Kidney epithelial cell (primary cell): ENCODE data around the gene SCUBE1. TPM values are rescaled to one million over a fixed set of nuclear protein-coding genes. Genes with fewer than 3 reads are reported as not detected.

ENCODE experiments used
- DNase-seq: peaks from one replicate; pipeline ENCODE4 v3.0.0-alpha.2; 2010; ENCODE audit warnings: low read depth
- H3K27me3 ChIP-seq: 2 replicates; pipeline ENCODE4 v1.6.0; 2011; ENCODE audit warnings: low read length; ENCODE audit not compliant: control insufficient read depth, insufficient read depth
- H3K36me3 ChIP-seq: 2 replicates; pipeline ENCODE4 v1.5.1; 2011; ENCODE audit warnings: low read length; ENCODE audit not compliant: control insufficient read depth, insufficient read depth
- H3K4me3 ChIP-seq: 2 replicates; pipeline ENCODE4 v1.5.1; 2011; ENCODE audit warnings: low read depth, mild to moderate bottlenecking, control low read depth, low read length
- CTCF ChIP-seq: IDR thresholded peaks from 2 replicates; pipeline ENCODE4 v1.5.1; 2011; ENCODE audit warnings: mild to moderate bottlenecking, moderate library complexity, low read length, control low read depth, inconsistent platforms; ENCODE audit not compliant: insufficient read depth, poor library complexity, severe bottlenecking
- total RNA-seq: library from RNA; depleted of rRNA; stranded (reverse); fragments of >200 nt; gene quantifications from 2 replicates; pipeline ENCODE4 v1.2.3, GENCODE V29; 2015

SCUBE1 gene
- total RNA-seq, 1 donor from 2014 or later: 0.04 TPM

GRCh38 chr22:43210631-43211515 lies 132.3 kb downstream of the SCUBE1 start:
- Histone ChIP-seq H3K27me3 (peaks cover 9% of the 10 kb centered on the region), H3K36me3 (no peaks in the 10 kb centered on the region), H3K4me3 (no peak overlapping the region)
- no peak for TF ChIP-seq CTCF
- no peak for DNase-seq

GRCh38 chr22:43209971-43210370 lies 133.2 kb downstream of the SCUBE1 start:
- no peak overlapping the region for H3K4me3 ChIP-seq
- H3K27me3 ChIP-seq: peaks cover 9% of the 10 kb centered on the region
- H3K36me3 ChIP-seq: no peaks in the 10 kb centered on the region
- no peak for DNase-seq
- no peak for TF ChIP-seq CTCF

- TF ChIP-seq CTCF: no peak
- H3K36me3 ChIP-seq: no peaks in the 10 kb centered on the region
- peaks cover 9% of the 10 kb centered on the region for H3K27me3 ChIP-seq
- no peak overlapping the region for H3K4me3 ChIP-seq
- no peak for DNase-seq
Observed at GRCh38 chr22:43209523-43209890, 133.7 kb downstream of the SCUBE1 start.

GRCh38 chr22:43208703-43209522 lies 134.3 kb downstream of the SCUBE1 start:
- DNase-seq: no peak
- TF ChIP-seq CTCF: no peak
- Histone ChIP-seq H3K4me3 (no peak overlapping the region), H3K36me3 (no peaks in the 10 kb centered on the region), H3K27me3 (peaks cover 9% of the 10 kb centered on the region)

GRCh38 chr22:43207849-43208702 lies 135.1 kb downstream of the SCUBE1 start:
- Histone ChIP-seq H3K27me3 (peaks cover 8% of the 10 kb centered on the region), H3K4me3 (no peak overlapping the region), H3K36me3 (no peaks in the 10 kb centered on the region)
- TF ChIP-seq CTCF: no peak
- DNase-seq: no peak
